ENCODE data around the gene TAF7L. TPM values are rescaled to one million over a fixed set of nuclear protein-coding genes. Genes with fewer than 3 reads are reported as not detected.

Gene TAF7L
- total RNA-seq, 1 experiment from 2014 or later: not detected

DNA sequence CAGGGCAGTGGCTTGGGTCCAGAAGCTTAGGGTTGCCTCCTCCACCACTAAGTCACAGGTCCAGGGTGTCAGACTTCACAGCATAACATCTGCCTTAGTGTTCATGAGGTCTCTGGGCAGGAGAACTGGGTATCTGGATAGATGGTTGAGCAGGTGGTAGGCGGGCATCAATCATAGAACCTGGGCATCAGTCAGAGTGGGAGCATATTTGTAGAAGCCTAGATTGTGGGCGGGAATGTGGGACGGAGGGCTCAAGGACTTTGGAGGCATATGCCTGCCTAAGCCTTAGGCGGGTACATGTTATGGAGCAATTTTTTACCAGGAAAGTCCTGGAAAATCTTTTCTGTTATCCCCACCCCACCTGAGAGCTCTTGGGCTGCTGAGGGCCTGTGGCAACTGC, 28.5 kb downstream of the TAF7L start:
- Histone ChIP-seq H2AK5ac (ENCODE audit: insufficient read length, low read length) (no peak overlapping the region), H2BK20ac (ENCODE audit: low read depth, low read length, poor library complexity, severe bottlenecking) (no peak overlapping the region), H3K27me3 (ENCODE audit: insufficient read depth, low read length) (no peaks in the 10 kb centered on the region), H3K4me2 (ENCODE audit: insufficient read depth, insufficient read length, low read length) (no peak overlapping the region), H3T11ph (ENCODE audit: low read length) (no peak overlapping the region), H2BK12ac (ENCODE audit: insufficient read length, low read depth, low read length) (no peak overlapping the region), H4K91ac (ENCODE audit: insufficient read length, low read depth, low read length) (no peak overlapping the region), H3K23ac (ENCODE audit: insufficient read length, low read depth, low read length) (no peak overlapping the region), H3K9ac (ENCODE audit: extremely low read depth, insufficient read length, low read length) (no peak overlapping the region), H3K4ac (ENCODE audit: low read depth, low read length) (no peak overlapping the region), H3K4me1 (ENCODE audit: insufficient read depth, low read length) (no peaks in the 10 kb centered on the region), H3K14ac (ENCODE audit: insufficient read depth, low read length) (no peak overlapping the region), H2BK5ac (ENCODE audit: insufficient read length, low read length) (no peak overlapping the region), H3K18ac (ENCODE audit: insufficient read length, low read depth, low read length) (no peak overlapping the region), H2BK120ac (ENCODE audit: low read depth, low read length, poor library complexity, severe bottlenecking) (no peak overlapping the region), H4K20me1 (ENCODE audit: control insufficient read depth, insufficient read depth, insufficient read length) (no peaks in the 10 kb centered on the region), H2BK15ac (ENCODE audit: low read depth, low read length) (no peak overlapping the region), H2AFZ (ENCODE audit: low read length) (no peak overlapping the region), H4K5ac (ENCODE audit: insufficient read length, low read depth, low read length) (no peak overlapping the region), H3K27ac (ENCODE audit: insufficient read length, low read depth, low read length) (no peak overlapping the region), H4K8ac (replicated peaks; ENCODE audit: insufficient read length, low read depth, low read length) (no peak overlapping the region), H3K9me3 (ENCODE audit: control insufficient read depth, low read depth, low read length) (peaks cover 55% of the 10 kb centered on the region), H3K56ac (ENCODE audit: insufficient read length, low read depth, low read length) (no peak overlapping the region), H3K23me2 (ENCODE audit: insufficient read length, low read depth, low read length, poor library complexity, severe bottlenecking) (no peaks in the 10 kb centered on the region), H3K79me2 (ENCODE audit: insufficient read depth, low read length) (no peaks in the 10 kb centered on the region), H3K79me1 (ENCODE audit: insufficient read depth, low read depth, low read length, poor library complexity, severe bottlenecking) (no peaks in the 10 kb centered on the region)
- Mint-ChIP-seq H3K36me3 (ENCODE audit: insufficient read depth in 1 of 3, low read depth in 3 of 3) (peaks cover 0 to 4% (median 2%) of the 10 kb centered on the region in 3 experiments; a peak in 2 of 7 replicates), H3K27me3 (ENCODE audit: low read depth) (peaks cover 2% of the 10 kb centered on the region; the same call in 1 of the 2 replicates), H3K4me1 (no peaks in the 10 kb centered on the region), H3K9me3 (peaks cover 58 to 65% of the 10 kb centered on the region in 2 experiments), H3K4me3 (no peak overlapping the region), H3K27ac (no peak overlapping the region)
- no peak for TF ChIP-seq CTCF (conservative IDR thresholded peaks at IDR 0.05)
- no CpG with 5 or more reads among the region's 4 CpGs for WGBS (ENCODE audit: extremely low coverage, insufficient read length, low lambda C conversion rate)
- DNase-seq: no peak
